HG03060 (cell line): ENCODE measurements around the gene ACTR3.
"Not testable (repeated sequence)": the region's sequence is repeated elsewhere in the genome, so short reads cannot be mapped to it uniquely, and the experiment has no call there.

Source experiments
- ATAC-seq: cut with Tn5 transposase; IDR thresholded peaks from one replicate; pipeline ENCODE4 v1.9.1; 2021; ENCODE audit warnings: low read depth, moderate number of reproducible peaks; ENCODE audit not compliant: unreplicated experiment

Gene ACTR3

DNA sequence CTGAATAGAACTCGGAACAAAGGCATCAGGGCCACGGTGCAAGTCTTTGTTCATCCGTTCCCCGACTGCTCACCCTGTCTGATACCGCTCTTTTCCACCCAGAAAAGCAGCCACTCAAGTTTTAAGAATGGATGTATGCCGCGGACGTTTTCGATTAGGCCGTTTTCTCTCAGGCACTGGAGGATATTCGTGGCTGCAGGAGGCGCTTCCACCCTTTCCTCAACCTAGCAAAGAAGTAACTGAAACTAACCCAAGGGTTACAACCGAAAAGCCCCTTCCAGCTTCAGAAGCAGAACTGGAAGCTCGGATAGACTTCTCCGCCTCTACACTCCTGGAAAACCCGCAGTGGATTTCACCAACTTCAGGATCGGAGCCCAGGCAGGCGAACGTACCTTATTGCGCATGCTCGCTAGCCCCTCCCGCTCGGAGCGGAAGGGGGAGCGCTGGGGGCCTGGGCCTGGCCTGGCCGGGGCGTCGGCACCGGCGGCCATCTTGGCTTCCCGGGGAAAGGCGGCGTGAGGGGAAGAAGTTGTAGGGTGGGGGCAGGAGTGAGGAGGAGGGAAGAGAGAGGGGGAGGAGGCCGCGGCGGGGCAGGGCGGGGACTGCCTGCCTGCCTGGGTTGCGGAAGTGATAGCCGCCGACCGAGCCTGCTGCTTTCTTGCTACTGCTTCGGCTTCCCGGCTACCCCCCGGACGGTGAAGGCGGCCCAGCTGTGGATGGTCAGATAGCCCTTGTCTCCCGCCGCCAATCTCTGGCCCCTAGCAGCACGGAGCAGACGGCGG lies at the start of gene ACTR3:
Gene ACTR3 (plus strand): TSS at position 619 of the 782 bp plus-strand sequence. CDS start 191 bp downstream, outside the sequence.
- peak; percentile 40 for ATAC-seq

DNA sequence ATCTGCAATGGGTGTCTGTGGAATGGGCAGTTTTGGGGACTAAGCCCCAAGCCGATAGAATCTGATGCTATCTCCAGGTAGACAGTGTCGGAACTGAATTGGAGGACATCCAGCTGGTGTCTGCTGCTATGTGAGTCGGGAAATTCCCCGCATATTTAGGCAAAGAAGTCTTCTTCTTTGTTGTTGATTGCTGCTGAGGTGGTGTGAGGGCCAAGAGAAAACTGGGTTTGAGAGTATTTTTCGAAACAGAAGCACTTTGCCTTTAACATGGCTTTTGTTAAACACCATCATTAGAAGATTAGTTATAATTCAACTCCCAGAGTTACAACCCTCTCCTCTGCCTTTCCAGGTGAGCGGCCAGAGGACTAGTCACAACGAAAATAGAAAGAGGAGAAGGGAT lies 49.4 kb upstream of the ACTR3 start:
- ATAC-seq = no peak

DNA sequence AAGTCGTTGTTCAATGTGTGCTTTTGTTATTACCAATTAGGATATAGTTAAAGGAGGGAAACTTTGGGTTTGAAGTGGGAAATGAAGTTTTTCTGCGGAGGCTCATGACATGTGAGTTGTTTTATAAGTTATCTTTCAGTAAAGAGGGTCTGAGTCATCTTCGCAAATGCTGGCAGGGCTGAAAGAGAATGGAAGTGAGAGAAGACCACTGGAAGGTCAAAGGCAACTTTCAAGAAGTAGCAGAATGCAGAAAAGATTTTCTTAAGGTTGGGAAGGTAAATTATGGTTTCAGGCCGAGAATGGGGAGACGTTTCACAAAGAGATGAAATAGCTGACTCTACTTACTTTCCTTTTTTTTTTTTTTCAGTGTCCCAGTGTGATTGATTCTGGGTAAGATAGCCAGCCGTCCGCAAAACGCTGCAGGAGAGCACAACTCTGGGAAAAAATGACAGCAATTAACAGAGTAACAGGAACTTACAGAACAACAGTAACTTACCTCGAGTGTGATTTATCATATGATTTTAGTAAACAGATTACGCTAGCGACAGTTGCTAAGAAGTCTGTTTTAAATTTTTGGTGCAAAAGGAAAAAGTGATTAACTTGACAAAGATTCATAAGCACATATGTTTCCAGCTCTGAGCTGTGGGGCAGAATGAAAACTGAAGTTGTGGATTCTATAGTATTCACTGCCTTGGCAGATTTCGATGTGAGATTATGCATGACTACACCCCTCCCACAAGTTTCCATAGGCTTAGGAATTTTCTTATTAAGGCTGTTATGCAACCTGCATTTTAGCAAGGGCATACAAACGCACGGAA lies 46.8 kb upstream of the ACTR3 start:
- ATAC-seq = no peak

DNA sequence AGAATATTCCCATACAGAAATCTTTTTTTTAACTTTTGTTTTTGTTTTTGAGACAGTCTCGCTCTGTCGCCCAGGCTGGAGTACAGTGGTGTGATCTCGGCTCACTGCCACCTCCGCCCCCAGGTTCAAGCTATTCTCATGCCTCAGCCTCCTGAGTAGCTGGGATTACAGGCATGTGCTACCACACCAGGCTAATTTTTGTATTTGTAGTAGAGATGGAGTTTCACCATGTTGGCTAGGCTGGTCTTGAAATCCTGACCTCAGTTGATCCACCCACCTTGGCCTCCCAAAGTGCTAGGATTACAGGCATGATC lies 46.2 kb upstream of the ACTR3 start:
- not testable (repeated sequence) for ATAC-seq

DNA sequence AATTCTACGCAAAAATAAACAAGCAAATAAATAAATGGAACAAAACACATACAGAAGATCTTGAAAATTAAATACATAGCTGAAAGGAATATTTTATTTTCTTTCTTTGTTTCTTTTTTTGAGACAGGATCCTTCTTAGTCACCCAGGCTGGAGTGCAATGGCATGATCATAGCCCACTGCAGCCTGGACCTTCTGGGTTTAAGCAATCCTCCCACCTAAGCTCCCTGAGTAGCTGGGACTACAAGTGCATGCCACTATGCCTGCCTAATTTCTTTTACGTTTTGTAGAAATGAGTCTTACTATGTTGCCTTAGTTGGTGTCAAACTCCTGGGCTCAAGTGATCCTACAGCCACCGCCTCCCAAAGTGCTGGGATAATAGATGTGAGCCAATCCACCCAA lies 44.6 kb upstream of the ACTR3 start:
- no peak for ATAC-seq

DNA sequence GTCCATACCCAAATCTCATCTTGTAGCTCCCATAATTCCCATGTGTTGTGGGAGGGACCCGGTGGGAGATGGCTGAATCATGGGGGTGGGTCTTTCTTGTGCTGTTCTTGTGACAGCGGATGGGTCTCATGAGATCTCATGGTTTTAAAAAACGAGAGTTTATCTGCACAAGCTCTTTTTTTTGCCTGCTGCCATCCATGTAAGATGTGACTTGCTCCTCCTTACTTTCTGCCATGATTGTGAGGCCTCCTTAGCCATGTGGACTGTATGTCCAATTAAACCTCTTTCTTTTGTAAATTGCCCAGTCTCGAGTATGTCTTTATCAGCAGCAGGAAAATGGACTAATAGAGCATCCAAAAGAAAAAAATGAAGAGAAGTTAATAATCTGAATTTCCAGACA lies 44.1 kb upstream of the ACTR3 start:
- not testable (repeated sequence) for ATAC-seq

DNA sequence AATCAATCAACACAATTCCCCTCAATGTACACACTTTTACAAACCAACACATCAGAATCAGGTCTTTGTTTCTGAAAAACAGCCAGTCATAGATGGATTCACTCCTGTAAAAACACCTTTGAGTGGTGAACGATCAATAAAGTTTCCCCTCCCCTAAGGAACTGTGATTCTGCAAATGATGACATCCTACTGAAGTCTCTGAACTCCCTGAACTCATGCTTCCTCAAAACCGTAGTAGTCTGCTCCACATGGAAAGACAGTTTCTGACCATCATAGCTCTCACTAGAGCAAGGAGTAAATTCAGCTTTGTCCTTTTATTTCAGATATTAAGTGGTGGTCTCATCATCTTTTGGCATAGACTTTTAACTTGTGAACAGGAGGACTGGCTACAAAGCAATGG lies 43.5 kb upstream of the ACTR3 start:
- no peak for ATAC-seq

DNA sequence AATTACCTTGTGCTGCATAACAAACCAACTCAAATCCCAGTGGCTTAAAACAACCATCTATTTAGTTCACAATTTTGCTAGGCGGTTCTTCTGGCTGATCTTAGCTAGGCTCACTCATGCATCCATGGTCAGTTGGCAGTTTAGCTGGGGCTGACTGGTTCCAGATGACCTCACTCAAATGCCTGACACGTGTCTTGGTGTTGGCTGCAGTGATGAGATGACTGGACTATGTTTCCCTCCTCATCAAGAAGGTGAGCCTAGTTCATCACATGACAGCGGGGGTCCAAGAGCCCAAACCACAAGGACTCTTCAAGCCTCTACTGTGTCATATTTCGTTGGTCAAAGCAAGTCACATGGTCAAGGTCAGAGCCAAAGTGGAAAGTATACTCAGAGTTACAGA lies 42.7 kb upstream of the ACTR3 start:
- peak; percentile 50 for ATAC-seq

DNA sequence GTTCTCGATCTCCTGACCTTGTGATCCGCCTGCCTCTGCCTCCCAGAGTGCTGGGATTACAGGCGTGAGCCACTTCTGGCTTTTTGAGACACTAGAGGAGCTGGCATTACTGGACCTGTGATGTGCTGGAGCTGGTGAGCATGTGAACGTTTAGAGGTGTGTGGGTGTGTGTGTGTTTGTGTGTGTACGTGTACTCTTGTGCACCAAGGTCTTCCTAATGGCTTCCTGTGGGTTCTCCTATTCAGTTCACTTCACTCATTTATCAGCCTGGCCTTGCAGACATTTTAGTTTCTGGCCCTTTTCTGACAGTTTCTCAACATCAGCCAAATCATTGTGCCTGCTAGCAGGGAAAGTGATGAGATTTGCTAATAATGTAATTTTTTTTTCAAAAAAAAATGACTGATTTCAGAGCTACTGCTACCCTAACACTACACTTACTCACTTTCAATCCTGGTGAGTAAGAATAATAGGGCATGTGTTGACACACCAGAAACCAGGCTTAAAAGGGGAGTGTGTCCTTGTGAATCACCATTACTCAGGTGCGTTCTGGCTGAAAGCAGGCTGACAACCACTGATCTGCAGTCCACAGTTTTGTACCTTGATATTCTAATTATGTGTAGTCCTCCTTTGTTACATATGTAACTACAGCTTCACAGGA lies 41.0 kb upstream of the ACTR3 start:
- no peak for ATAC-seq

DNA sequence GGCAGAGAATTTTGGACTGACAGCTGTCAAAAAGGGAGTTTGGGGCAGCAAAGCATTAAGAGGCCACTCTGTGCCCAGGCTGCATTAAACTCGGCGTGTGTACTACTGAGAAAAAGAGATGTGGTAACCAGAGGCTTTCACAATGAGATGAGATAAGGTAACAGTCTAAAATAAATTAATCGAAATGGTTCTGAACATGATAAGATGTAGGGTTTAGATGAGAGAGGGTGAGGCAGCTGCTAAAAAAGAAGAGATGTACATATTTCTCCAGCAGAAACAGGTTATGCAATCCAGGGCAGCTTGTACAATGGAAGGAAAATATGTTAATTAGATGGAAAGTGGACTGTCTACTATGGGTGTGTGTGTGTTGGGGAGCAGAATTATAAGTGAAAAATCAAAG lies 39.2 kb upstream of the ACTR3 start:
- no peak for ATAC-seq

DNA sequence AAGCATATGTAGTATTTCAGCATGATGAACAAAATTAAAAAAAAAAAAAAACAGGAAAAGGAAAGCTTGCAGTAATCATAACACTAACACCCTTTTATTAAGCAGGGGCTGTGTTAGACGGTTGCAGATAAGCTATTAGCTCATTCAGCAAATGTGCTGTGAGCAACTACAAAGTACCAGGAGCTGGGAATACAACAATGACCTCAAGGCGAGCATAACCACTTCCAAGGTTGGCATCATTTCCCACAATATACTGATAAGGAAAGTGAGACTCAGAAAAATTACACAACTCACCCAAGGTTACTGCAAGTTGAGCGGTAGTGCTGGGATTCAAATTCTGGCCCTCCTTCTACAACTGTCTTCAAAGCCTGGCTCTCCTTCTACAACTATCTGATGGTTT lies 38.2 kb upstream of the ACTR3 start:
- no peak for ATAC-seq

DNA sequence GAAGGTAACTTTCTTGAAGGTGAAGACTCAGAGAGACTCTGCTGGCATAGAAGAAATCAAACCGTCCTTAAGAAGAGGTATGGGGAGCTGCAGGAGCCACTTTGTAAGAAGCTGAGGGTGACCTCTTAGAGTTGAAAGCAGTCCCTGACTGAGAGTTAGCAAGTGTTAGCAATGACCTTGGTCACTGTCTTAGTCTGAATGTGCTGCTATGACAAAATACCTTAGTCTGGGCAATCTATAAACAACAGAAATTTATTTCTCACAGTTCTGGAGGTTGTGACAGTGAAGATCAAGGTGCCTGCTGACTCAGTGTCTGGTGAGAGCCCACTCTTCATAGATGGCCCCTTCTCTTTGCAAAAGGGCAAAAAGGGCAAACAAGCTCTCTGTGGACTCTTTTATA lies 35.7 kb upstream of the ACTR3 start:
- ATAC-seq = no peak

DNA sequence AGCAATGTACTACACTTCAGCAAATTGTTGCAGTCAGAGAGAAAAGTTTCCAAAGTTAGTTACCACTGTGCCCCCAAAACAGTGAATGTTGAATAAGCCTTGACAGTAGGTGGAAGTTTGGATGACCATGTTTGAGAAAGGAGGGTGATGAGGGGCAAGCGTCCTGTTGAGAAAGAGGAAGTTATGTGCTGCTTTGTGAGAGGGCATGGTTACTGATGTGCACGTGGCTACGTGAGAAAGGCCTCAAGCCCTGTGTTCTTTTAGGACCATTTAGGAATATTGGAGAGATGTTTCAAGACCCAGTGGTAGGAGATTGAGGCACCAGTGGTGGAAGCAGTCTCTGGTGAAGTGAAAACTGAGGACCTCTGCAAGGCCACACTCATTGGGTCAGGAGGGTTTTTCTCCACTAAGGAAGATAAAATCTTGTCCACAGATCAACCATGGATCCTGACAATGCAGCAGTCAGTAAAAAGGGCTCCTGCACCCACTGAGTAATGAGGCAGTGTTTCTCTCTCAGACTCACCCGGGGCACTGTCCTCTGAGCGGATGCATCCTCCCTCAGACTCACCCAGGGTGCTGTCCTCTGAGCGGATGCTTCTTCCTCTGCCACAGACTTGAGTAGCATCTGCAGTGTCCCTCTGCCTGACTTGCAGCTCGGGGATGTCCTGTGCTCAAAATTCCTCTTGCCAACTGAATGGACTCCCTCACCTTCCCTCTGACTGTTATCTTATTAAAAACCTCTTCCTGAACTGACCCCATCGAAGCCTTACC lies 34.7 kb upstream of the ACTR3 start:
- ATAC-seq = no peak

DNA sequence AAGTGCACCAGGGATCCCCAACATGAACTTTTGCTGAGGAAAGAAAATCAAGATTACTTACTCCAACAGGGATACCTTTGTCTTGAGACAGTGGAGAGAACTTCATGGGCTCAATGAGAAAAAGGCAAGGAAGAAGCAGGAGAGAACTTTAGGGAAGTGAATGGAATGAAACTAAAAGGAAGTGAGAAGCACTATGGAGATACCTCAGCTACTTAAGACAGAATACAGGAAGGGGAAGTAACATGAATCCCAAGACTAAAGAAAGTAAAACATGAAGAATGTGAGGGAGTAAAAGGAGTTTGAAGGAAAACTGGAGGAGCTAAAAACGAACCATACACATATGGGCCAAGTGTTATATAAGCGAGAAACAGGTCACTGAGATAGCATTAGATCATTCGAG lies 32.4 kb upstream of the ACTR3 start:
- no peak for ATAC-seq

DNA sequence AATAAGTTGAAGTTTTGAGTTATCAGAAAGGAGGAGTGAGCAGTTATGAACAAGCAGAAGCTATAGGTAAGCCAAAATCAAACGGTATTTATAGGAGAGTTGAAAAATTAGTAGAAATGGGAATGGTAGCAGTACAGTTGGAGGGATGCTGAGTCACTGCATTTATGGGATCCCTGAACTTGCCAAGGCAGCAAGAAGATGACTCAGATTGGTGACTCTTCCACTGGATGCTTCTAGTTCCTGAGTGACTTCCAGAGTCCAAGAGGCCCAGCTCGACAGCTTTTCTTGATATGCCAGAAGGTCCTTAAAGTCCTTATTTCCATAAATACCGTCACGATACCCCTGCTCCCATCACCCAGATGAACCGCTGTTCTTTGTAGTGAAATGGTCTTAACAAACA lies 31.1 kb upstream of the ACTR3 start:
- no peak for ATAC-seq

DNA sequence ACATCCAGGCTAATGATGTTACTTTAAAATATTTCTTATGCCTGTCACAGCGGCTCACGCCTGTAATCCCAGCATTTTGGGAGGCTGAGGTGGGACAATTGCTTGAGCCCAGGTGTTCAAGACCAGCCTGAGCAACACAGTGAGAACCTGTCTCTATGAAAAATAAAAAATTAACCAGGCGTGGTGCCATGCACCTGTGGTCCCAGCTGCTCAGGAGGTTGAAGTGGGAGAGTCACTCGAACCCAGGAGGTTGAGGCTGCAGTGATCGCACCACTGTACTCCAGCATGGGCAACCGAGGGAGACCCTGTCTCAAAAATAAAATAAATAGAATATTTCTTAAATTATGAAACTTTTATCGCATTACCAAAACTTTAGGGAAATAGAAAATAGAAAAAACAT lies 28.1 kb upstream of the ACTR3 start:
- ATAC-seq = no peak

DNA sequence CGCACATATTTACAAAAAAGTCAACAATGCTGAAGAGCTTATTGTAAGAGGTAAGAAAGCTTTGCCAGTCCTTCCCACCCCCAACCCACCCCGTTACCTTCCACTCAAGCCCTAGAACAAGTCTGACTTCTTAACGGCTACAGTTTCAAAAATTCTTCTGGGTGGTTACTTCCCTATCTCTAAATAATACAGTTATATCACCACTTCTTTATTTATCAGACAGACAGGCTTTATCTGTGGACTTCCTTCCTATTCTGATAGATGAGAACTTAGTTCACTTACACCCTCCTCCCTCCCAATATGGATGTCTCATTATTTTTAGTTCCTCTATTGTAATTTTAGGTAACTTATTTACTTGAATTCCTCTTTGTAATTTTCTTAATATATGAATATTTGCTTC lies 26.7 kb upstream of the ACTR3 start:
- ATAC-seq = no peak

DNA sequence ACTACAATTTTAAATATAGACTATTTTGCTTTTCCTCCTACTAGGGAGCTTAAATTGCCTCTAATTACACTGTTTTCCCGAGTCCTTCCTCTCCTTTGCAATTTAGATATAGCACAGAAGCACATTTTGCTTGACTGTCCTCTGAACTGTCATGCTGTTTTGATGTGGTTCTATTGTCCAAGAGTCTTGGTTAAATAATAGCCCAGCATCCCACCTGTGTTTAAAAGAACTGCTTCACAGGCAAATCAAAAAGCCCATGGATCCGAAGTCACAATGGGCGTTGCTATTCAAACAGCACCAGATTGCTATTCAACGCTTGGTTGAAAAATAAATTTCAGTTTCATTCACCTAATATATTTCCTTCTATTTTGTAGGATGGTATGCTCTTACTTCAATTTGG lies 22.3 kb upstream of the ACTR3 start:
- ATAC-seq = no peak

DNA sequence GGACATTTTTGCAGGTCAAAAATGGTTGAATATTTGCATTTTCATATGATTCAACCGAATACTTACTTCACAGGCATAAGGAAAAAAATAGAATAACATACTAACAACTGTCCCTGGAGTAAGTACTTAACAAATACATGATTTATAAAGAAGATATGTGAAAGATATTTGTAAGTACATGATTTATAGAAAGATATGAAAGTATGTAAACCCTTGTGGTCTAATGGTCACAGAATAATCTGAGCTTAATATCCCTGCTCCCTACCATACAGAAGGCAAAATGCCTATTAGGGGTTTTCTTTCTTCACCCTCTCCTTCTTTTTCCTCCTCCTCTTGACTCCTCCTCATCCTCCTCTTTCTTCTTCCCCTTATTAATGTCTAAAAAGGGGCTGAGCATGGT lies 20.6 kb upstream of the ACTR3 start:
- ATAC-seq = no peak

DNA sequence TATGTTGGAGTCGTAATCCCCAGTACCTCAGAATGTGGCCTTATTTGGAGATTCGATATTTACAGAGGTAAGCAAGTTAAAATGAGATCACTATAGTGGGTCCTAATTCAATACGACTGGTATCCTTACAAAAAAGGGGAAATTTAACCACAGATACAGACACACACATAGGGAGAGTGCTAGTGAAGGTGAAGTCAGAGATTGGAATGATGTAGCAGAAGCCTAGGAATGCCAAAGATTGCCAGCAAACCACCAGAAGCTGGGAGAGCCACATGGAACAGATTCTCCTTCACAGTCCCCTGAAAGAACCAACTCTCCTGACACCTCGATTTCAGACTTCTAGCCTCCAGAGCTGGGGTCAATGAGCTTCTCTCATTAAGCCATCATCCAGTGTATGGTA lies 17.7 kb upstream of the ACTR3 start:
- ATAC-seq = no peak

DNA sequence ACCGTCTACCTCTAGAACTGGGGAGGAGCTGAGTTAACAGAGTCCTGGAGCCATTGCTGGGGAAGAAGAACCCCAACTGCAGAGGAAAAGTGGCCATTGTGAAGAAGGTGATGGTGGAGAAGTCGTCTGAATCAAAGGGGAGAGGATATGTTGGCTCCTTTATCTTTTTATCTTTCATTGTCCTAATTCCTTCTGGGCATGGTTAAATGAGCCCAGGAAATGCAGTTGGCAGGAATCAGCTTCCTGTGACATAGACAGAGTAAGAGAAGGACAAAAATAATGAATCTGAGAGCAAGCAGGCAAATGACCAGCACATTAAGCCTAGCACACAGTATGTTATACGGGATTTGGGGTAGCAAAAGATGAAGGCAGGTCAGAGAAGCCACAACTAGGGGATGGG lies 16.0 kb upstream of the ACTR3 start:
- ATAC-seq = no peak
